Duodenal mucosa (tissue), 2 donors: Measurements from ENCODE around the gene SPIRE1.
"Not testable (repeated sequence)": the region's sequence is repeated elsewhere in the genome, so short reads cannot be mapped to it uniquely, and the experiment has no call there.

Source experiments
- H3K27ac ChIP-seq: one replicate; pipeline ENCODE4 v1.7.0; 2013; ENCODE audit warnings: low read depth, low read length
- H3K27me3 ChIP-seq, 2 donors: one replicate each; pipeline ENCODE4 v1.7.0; 2013; ENCODE audit warnings: low read length in 2 of 2, control low read depth in 1 of 2; ENCODE audit not compliant: insufficient read depth in 2 of 2, control insufficient read depth in 1 of 2
- H3K36me3 ChIP-seq, 2 donors: one replicate each; pipeline ENCODE4 v1.7.0; 2013; ENCODE audit warnings: low read length in 2 of 2, control low read depth in 1 of 2; ENCODE audit not compliant: insufficient read depth in 2 of 2, control insufficient read depth in 1 of 2
- H3K4me1 ChIP-seq, 2 donors: one replicate each; pipeline ENCODE4 v1.7.0; 2013; ENCODE audit warnings: low read length in 2 of 2, control low read depth in 1 of 2; ENCODE audit not compliant: insufficient read depth in 2 of 2, control insufficient read depth in 1 of 2
- H3K4me3 ChIP-seq, 2 donors: one replicate each; pipeline ENCODE4 v1.7.0; 2013; ENCODE audit warnings: low read length in 2 of 2, low read depth in 1 of 2
- H3K9ac ChIP-seq, 2 donors: one replicate each; pipeline ENCODE4 v1.7.0; 2013; ENCODE audit warnings: low read length in 2 of 2, low read depth in 1 of 2
- H3K9me3 ChIP-seq, 2 donors: one replicate each; pipeline ENCODE4 v1.7.0; 2013; ENCODE audit warnings: low read length in 2 of 2, control low read depth in 1 of 2; ENCODE audit not compliant: control insufficient read depth in 1 of 2

The SPIRE1 gene

DNA sequence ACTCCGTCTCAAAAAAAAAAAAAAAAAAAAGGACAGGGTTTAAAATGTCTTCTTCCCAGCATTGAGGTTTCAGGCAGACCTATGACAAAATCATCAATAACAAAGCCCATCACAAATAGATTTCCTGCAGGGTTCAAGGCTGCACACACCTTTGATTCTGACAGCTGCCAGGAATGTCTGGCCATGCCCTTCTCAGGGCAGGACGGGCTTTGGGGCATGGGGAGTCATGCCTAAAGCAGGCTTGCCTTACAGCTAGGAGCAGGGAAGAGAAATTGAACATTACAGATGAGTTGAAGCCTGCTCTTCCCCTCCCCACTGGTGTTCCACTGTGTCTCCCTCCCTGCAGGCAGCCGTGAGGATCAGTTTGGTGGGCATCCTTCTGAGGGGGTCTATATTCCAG, 246.5 kb downstream of the SPIRE1 start:
- no peaks in the 10 kb centered on the region for H3K9me3 ChIP-seq
- H3K27me3 ChIP-seq: peaks cover under 1 to 6% of the 10 kb centered on the region in 2 donors
- H3K27ac ChIP-seq: no peak overlapping the region
- no peaks in the 10 kb centered on the region for H3K36me3 ChIP-seq
- no peak overlapping the region for H3K4me3 ChIP-seq
- H3K9ac ChIP-seq: no peak overlapping the region
- peaks cover 9 to 12% of the 10 kb centered on the region in 2 donors for H3K4me1 ChIP-seq

DNA sequence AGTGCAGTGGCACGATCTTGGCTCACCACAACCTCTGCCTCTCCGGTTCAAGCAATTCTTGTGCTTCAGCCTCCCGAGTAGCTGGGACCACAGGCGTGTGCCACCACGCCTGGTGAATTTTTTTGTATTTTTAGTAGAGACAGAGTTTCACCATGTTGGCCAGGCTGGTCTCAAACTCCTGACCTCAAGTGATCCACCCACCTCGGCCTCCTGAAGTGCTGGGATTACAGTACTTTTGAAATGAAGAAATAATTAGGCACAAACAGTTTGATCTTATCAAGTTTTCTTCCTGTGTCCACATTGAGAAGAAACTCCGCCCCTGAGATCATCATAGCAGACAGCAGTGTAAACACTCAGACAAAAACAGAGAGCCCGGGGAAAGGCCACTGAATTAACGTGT, 247.2 kb downstream of the SPIRE1 start:
- not testable (repeated sequence) for H3K27ac ChIP-seq, H3K27me3 ChIP-seq, H3K9me3 ChIP-seq, H3K36me3 ChIP-seq, H3K4me3 ChIP-seq, H3K9ac ChIP-seq
- peaks cover 15 to 19% of the 10 kb centered on the region in 2 donors for H3K4me1 ChIP-seq

DNA sequence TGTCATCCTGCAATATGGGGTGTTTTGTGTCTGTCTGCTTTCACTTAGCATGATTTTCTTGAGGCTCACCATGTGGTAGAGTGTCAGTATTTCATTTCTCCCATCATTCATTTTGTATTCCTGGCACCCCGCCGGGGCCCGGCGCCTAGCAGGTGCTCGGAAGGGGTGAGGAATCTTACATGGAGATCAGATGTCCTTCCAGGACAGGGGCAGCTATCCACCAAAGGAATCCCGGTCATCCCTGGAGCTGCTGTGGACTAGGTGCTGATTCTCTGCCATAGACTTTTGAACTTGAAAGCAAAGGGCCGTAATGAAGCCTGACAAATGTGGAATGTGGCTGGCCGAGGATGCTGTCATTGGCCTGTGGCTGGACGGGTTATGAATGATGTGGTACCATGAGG, 247.8 kb downstream of the SPIRE1 start:
- peaks cover 15 to 20% of the 10 kb centered on the region in 2 donors for H3K4me1 ChIP-seq
- H3K9ac ChIP-seq: no peak overlapping the region
- no peaks in the 10 kb centered on the region for H3K36me3 ChIP-seq
- no peak overlapping the region for H3K27ac ChIP-seq
- H3K9me3 ChIP-seq: no peaks in the 10 kb centered on the region
- H3K4me3 ChIP-seq: no peak overlapping the region
- peaks cover 3 to 10% of the 10 kb centered on the region in 2 donors for H3K27me3 ChIP-seq

DNA sequence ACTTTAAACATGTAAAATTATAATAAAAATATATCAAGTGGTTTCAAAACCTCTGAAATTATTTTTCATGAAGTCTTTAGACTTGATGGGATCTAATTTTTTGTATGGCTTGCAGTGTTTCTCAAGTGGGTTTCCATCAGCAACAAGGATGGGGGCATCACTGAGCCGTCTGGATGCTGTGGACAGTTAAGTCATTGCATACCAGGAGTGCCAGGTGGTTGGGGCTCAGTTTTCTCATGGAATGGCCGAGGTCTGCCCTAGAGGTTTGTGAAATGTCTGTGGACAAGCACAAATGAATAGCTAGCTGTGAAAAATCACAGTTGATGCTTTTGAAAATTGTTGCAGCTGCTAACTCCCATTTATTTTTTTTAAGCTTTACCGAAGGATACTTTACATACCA, 248.4 kb downstream of the SPIRE1 start:
- Histone ChIP-seq H3K36me3 (no peaks in the 10 kb centered on the region), H3K27me3 (peaks cover 3 to 15% of the 10 kb centered on the region in 2 donors), H3K9me3 (no peaks in the 10 kb centered on the region), H3K4me1 (peaks cover 15 to 20% of the 10 kb centered on the region in 2 donors), H3K4me3 (no peak overlapping the region), H3K9ac (no peak overlapping the region), H3K27ac (no peak overlapping the region)

DNA sequence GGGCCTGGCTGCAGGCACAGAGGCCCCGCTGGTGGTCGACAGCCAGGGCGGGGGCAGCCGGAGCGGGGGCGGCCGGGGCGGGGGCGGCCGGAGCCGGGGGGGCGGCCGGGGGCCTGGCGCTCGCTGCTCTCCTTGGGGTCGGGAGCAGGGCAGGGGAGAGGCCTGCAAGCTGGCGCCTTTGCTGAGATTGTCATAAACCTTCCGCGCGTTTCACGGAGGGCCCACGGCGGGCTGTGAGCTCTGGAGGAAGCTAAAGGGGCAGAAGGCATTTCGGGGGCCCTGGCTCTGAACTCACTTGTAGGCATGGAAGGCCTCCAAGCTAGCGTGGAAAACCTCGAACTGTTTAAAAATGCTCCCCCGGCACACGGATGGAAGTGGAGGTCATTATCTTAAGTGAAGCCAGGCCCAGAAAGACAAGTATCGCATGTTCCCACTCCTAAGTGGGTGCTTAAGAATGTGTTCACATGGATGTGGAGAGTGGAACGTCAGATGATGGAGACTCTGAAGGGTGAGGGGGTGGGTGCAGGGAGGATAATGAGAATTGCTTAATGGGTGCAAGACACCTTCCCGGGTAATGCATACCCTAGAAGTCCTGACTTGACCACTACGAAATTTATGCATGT, 249.5 kb downstream of the SPIRE1 start:
- H3K9ac ChIP-seq: peak overlapping the region in 1 of 2 donors; percentile 40
- H3K4me1 ChIP-seq: peaks cover 15 to 20% of the 10 kb centered on the region in 2 donors

DNA sequence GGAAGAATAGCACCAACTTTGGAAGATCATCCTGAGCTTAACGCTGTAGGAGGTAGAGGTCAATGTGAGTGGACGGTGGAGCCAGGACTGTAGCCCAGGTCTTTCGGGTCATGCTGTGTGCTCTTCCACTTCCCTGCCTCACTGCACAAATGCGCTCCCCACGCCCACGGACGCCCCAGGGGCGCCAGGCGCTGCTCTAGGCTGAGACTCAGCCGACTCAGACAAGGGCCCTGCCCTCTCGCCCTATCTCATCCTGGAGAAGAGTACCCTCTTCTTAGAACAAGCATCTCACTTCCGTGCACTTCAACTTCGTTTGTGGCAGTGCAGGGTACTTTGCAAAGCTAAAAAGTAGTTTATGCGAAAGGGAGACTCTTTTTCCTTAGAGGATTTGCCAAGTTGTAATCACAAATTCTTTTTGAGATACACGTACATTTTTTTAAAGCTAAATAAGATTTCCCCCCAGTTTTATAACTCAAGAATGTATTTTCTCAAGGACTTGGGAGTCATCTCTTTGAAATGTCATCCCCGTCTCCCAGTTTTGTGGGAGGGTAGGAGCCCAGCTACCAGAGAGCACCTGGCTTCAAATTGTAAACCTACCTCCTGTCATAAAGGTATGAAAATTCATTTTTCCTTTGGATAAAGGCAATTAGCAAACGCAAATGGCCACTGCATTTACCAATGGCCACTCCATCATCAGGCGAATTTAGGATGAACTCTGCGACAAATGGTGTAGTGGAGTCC, 251.4 kb downstream of the SPIRE1 start:
- Histone ChIP-seq H3K9me3 (no peaks in the 10 kb centered on the region), H3K4me3 (peak overlapping the region in 1 of 2 donors; percentile 41), H3K36me3 (no peaks in the 10 kb centered on the region), H3K9ac (no peak overlapping the region), H3K4me1 (peaks cover 15 to 20% of the 10 kb centered on the region in 2 donors), H3K27me3 (peaks cover 3 to 15% of the 10 kb centered on the region in 2 donors), H3K27ac (no peak overlapping the region)

More for the DNA sequence above, 249.5 kb downstream of the SPIRE1 start:
- H3K27ac ChIP-seq: peak overlapping the region; percentile 27
- peak overlapping the region; percentile 53 to 55 for H3K4me3 ChIP-seq
- H3K36me3 ChIP-seq: no peaks in the 10 kb centered on the region
- H3K27me3 ChIP-seq: peaks cover 3 to 15% of the 10 kb centered on the region in 2 donors
- no peaks in the 10 kb centered on the region for H3K9me3 ChIP-seq

DNA sequence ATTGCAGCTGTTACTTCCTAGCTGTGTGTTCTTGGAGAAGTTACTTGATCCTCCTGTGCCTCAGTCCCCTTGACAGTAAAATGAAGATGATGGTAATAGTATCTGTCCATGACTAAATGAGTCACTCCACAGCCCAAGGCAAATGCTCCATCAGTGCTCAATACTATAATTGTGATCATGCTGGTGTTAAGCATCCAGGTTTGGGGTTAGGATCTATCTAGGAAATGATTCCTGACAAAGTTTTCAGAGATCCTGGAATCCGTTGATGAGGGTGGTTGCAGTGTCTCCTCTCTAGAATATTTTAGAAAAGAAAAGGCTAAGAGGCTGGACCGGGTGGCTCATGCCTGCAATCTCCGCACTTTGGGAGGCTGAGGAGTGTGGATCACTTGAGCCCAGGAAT, 252.8 kb downstream of the SPIRE1 start:
- H3K27me3 ChIP-seq: peaks cover 3 to 15% of the 10 kb centered on the region in 2 donors
- no peaks in the 10 kb centered on the region for H3K9me3 ChIP-seq
- H3K27ac ChIP-seq: no peak overlapping the region
- no peaks in the 10 kb centered on the region for H3K36me3 ChIP-seq
- H3K9ac ChIP-seq: no peak overlapping the region
- H3K4me1 ChIP-seq: peaks cover 15 to 20% of the 10 kb centered on the region in 2 donors
- no peak overlapping the region for H3K4me3 ChIP-seq

DNA sequence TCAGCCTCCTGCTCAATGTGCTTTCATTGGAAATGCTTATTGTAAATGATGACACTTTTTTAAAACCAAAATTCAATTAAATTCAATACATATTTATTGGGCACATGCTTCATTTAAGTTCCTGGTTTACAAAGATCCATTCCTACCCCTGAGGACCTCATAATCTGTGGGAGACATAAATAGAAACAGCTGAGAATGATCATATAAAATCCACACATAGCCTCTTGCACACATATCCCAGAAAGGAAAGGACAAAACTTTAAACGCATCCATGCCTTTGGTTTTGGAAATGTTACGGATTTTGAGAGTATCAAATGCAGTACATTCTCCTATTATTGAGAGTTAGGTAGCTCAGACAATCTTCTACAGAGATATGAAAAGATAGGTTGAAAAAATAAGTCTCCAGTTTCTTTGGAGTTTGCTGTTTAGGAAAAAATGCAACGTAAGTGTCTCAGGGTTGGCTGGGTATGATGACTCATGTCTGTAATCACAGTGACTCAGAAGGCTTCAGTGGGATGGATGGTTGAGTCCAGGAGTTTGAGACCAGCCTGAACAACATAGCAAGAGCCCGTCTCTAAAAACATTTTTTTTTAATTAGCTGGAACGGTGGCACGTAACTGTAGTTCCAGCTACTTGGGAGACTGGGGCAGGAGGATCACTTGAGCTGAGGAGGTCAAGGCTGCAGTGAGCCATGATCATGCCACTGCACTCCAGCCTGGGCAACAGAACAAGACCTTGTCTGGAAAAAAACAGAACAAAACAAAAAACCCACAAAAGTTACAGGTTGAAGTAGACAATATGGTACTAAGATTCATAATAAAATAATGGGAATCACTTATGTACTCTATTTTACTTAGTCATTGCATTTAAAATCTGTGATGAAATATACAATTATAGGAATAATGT, 254.1 kb downstream of the SPIRE1 start:
- Histone ChIP-seq H3K27ac (no peak overlapping the region), H3K9ac (no peak overlapping the region)

DNA sequence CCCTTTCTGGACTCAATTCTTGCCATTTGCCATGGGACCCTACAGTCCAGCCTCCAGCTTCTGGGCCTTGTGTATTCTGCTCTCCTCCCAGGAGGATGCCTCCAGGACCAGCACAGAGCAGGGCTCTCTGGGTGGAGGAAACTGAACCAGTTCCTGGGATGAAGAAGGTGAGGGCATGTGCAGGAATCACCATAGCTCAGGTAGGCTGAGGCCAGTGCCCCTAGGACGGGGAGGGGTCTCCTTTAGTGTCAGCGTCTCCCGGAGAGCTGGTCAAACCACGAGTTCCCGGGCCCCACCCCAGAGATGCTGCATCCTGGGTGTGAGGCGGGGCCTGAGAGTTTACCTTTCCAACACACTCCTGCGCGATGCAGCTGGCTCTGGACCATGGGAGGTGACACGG, 256.0 kb downstream of the SPIRE1 start:
- Histone ChIP-seq H3K27me3 (peaks cover 3 to 13% of the 10 kb centered on the region in 2 donors), H3K36me3 (no peaks in the 10 kb centered on the region), H3K9ac (no peak overlapping the region), H3K27ac (no peak overlapping the region), H3K4me1 (peaks cover 9 to 11% of the 10 kb centered on the region in 2 donors), H3K9me3 (no peaks in the 10 kb centered on the region), H3K4me3 (no peak overlapping the region)

More for the DNA sequence above, 254.1 kb downstream of the SPIRE1 start:
- H3K27me3 ChIP-seq: peaks cover 3 to 15% of the 10 kb centered on the region in 2 donors
- no peaks in the 10 kb centered on the region for H3K36me3 ChIP-seq
- H3K4me3 ChIP-seq: no peak overlapping the region
- no peaks in the 10 kb centered on the region for H3K9me3 ChIP-seq
- peaks cover 15 to 20% of the 10 kb centered on the region in 2 donors for H3K4me1 ChIP-seq

DNA sequence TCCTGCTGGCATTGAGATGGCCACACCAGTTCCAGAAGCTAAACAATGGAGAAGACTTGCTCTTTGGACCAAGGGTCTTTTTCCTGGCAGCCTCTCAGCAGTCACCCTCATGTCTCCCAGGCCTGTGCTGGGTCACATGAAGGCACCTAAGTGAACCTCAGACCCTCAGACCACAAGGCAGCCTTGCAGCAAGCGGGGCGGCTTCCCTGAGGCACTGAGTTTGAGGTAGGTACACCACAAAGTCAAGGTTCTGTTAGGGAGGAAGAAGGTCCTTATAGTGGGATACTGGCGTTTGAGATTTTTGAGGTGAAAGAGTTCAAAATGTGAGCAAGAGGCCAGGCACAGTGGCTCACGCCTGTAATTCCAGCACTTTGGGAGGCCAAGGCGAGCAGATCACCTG, 258.7 kb downstream of the SPIRE1 start:
- Histone ChIP-seq H3K27ac (no peak overlapping the region), H3K27me3 (no peaks in the 10 kb centered on the region), H3K36me3 (no peaks in the 10 kb centered on the region), H3K9me3 (no peaks in the 10 kb centered on the region), H3K4me3 (no peak overlapping the region), H3K4me1 (peaks cover 0 to 4% of the 10 kb centered on the region in 2 donors), H3K9ac (no peak overlapping the region)
